H1 (cell line): Measurements from ENCODE around the gene PRKAR2B. TPM values are rescaled to one million over a fixed set of nuclear protein-coding genes. Genes with fewer than 3 reads are reported as not detected.

Experiments used
- CTCF ChIA-PET: fragments of 300-600 bp; sonication (Branson Sonifier 250); formaldehyde crosslinking; loops from one replicate; lab custom pipeline; 2021; ENCODE audit not compliant: partially characterized antibody; lab: Charles Lee
- POLR2A ChIA-PET: fragments of 300-600 bp; sonication (Branson Sonifier 250); formaldehyde crosslinking; loops from one replicate; lab custom pipeline; 2021; ENCODE audit warnings: inconsistent platforms; ENCODE audit not compliant: partially characterized antibody; lab: Charles Lee
- DNase-seq, 2 experiments: peaks; one replicate each; pipeline versions ENCODE4 v3.0.0 to v3.0.0-alpha.2; 2010 to 2022; ENCODE audit warnings: low spot score in 2 of 2, low read depth in 1 of 2, mixed read lengths in 1 of 2
- FAIRE-seq: peaks from 2 replicates; lab custom pipeline; 2011; peaks lifted over from hg19 to GRCh38; lab: Jason Lieb, UNC
- H2AFZ ChIP-seq: 2 replicates; pipeline ENCODE4 v1.8.1; 2012; ENCODE audit warnings: low read length, inconsistent platforms
- H2AK5ac ChIP-seq: 2 replicates; pipeline ENCODE4 v1.6.1; 2013; ENCODE audit warnings: low read depth, low read length
- H2BK120ac ChIP-seq: replicated peaks from 2 replicates; pipeline ENCODE3; 2013; ENCODE audit warnings: low read depth, low read length, inconsistent platforms
- H2BK12ac ChIP-seq: 2 replicates; pipeline ENCODE4 v1.6.1; 2013; ENCODE audit warnings: low read depth, low read length
- H2BK15ac ChIP-seq: 2 replicates; pipeline ENCODE4 v1.6.1; 2013; ENCODE audit warnings: low read length
- H2BK20ac ChIP-seq: 2 replicates; pipeline ENCODE4 v1.6.1; 2013; ENCODE audit warnings: low read length
- H2BK5ac ChIP-seq: 2 replicates; pipeline ENCODE4 v1.6.1; 2013; ENCODE audit warnings: low read depth, low read length
- H3K14ac ChIP-seq: 2 replicates; pipeline ENCODE4 v1.6.1; 2013; ENCODE audit warnings: inconsistent platforms; ENCODE audit not compliant: insufficient read length
- H3K18ac ChIP-seq: 2 replicates; pipeline ENCODE4 v1.6.1; 2013; ENCODE audit warnings: low read length; ENCODE audit errors: extremely low read depth
- H3K23ac ChIP-seq: 2 replicates; pipeline ENCODE4 v1.6.1; 2013; ENCODE audit warnings: inconsistent platforms; ENCODE audit not compliant: insufficient read length
- H3K23me2 ChIP-seq: 2 replicates; pipeline ENCODE4 v1.6.1; 2013; ENCODE audit warnings: low read depth, low read length
- H3K27ac ChIP-seq: 2 replicates; pipeline ENCODE4 v1.6.1; 2011; ENCODE audit warnings: low read depth, low read length, inconsistent platforms
- H3K27me3 ChIP-seq, 4 experiments: replicated peaks in 1 of 4; 1 replicate in 1 of 4; 2 replicates in 3 of 4; pipeline versions ENCODE4 v1.6.1 to v1.8.1; 2011 to 2013; ENCODE audit warnings: low read length in 3 of 4, mild to moderate bottlenecking in 3 of 4, inconsistent platforms in 2 of 4, mixed read lengths in 2 of 4, moderate library complexity in 1 of 4; ENCODE audit not compliant: control insufficient read depth in 3 of 4, insufficient read depth in 3 of 4; ENCODE audit errors: extremely low read depth in 1 of 4
- H3K36me3 ChIP-seq, 4 experiments: 2 replicates each; pipeline versions ENCODE4 v1.6.1 to v1.8.1; 2011 to 2013; ENCODE audit warnings: mild to moderate bottlenecking in 4 of 4, low read length in 3 of 4, moderate library complexity in 2 of 4, control low read depth in 1 of 4, inconsistent platforms in 1 of 4; ENCODE audit not compliant: insufficient read depth in 4 of 4, control insufficient read depth in 2 of 4
- H3K4ac ChIP-seq: replicated peaks from 2 replicates; pipeline ENCODE3; 2013; ENCODE audit warnings: low read length, low read depth, mixed read lengths, inconsistent platforms; ENCODE audit not compliant: insufficient read length
- H3K4me1 ChIP-seq, 4 experiments: replicated peaks in 1 of 4; 1 replicate in 1 of 4; 2 replicates in 3 of 4; pipeline versions ENCODE4 v1.6.1 to v1.8.1; 2011 to 2013; ENCODE audit warnings: low read length in 3 of 4, inconsistent platforms in 2 of 4, mixed read lengths in 1 of 4; ENCODE audit not compliant: insufficient read depth in 4 of 4, control insufficient read depth in 3 of 4
- H3K4me2 ChIP-seq, 2 experiments: 2 replicates each; pipeline versions ENCODE4 v1.6.1 to v1.8.1; 2011 to 2013; ENCODE audit warnings: low read depth in 2 of 2, low read length in 2 of 2, control low read depth in 1 of 2, inconsistent platforms in 1 of 2, mild to moderate bottlenecking in 1 of 2; ENCODE audit not compliant: insufficient read depth in 1 of 2
- H3K4me3 ChIP-seq, 4 experiments: fragments of 200-600, 300-600 bp in 1 of 4; sonication (generic), shearing (Covaris generic), sonication (Bioruptor Twin) in 1 of 4; 2 replicates each; pipeline versions ENCODE4 v1.5.1 to v1.8.1; 2011 to 2016; ENCODE audit warnings: low read length in 4 of 4, low read depth in 3 of 4, control low read depth in 2 of 4, inconsistent platforms in 2 of 4, mild to moderate bottlenecking in 2 of 4, mixed read lengths in 1 of 4, moderate library complexity in 1 of 4; ENCODE audit not compliant: insufficient read depth in 2 of 4; ENCODE audit errors: extremely low read depth in 1 of 4
- H3K56ac ChIP-seq: replicated peaks from 2 replicates; pipeline ENCODE3; 2013; ENCODE audit warnings: low read depth, mild to moderate bottlenecking, mixed read lengths, low read length, inconsistent platforms; ENCODE audit not compliant: insufficient read length
- H3K79me1 ChIP-seq: 2 replicates; pipeline ENCODE4 v1.6.1; 2013; ENCODE audit warnings: low read depth, low read length, control low read depth
- H3K79me2 ChIP-seq, 2 experiments: 2 replicates each; pipeline versions ENCODE4 v1.6.1 to v1.8.1; 2012 to 2013; ENCODE audit warnings: low read length in 2 of 2, mild to moderate bottlenecking in 2 of 2, inconsistent platforms in 1 of 2; ENCODE audit not compliant: insufficient read depth in 2 of 2, control insufficient read depth in 1 of 2
- H3K9ac ChIP-seq, 4 experiments: replicated peaks in 1 of 4; 1 replicate in 1 of 4; 2 replicates in 3 of 4; pipeline versions ENCODE4 v1.6.1 to v1.8.1; 2011 to 2013; ENCODE audit warnings: low read depth in 3 of 4, low read length in 3 of 4, control low read depth in 2 of 4, mild to moderate bottlenecking in 2 of 4, moderate library complexity in 2 of 4, inconsistent platforms in 1 of 4; ENCODE audit errors: extremely low read depth in 1 of 4
- H3K9me3 ChIP-seq, 2 experiments: 2 replicates each; pipeline versions ENCODE4 v1.6.1 to v1.8.1; 2012 to 2013; ENCODE audit warnings: mild to moderate bottlenecking in 2 of 2, moderate library complexity in 2 of 2, control low read depth in 1 of 2, inconsistent platforms in 1 of 2, low read depth in 1 of 2, low read length in 1 of 2, mixed read lengths in 1 of 2; ENCODE audit not compliant: insufficient read depth in 2 of 2
- H4K20me1 ChIP-seq, 2 experiments: replicated peaks in 1 of 2; 2 replicates each; pipeline versions ENCODE3 to v1.8.1; 2011 to 2013; ENCODE audit warnings: inconsistent platforms in 2 of 2, low read length in 2 of 2, mild to moderate bottlenecking in 1 of 2; ENCODE audit not compliant: insufficient read depth in 2 of 2, control insufficient read depth in 1 of 2
- H4K5ac ChIP-seq: 2 replicates; pipeline ENCODE4 v1.6.1; 2013; ENCODE audit warnings: low read length, low read depth, mixed read lengths, inconsistent platforms; ENCODE audit not compliant: insufficient read length
- H4K8ac ChIP-seq: 2 replicates; pipeline ENCODE4 v1.8.0; 2013; ENCODE audit warnings: mild to moderate bottlenecking, moderate library complexity, low read length, inconsistent platforms; ENCODE audit not compliant: insufficient read depth; ENCODE audit errors: extremely low read depth
- H4K91ac ChIP-seq: replicated peaks from 2 replicates; pipeline ENCODE3; 2013; ENCODE audit warnings: low read length, mixed read lengths, inconsistent platforms; ENCODE audit not compliant: insufficient read length
- EZH2 ChIP-seq: fragments of 200-600 bp; sonication (generic); IDR thresholded peaks from 2 replicates; pipeline ENCODE4 v1.7.1; 2012; ENCODE audit warnings: low read depth, mild to moderate bottlenecking, moderate library complexity, low read length, inconsistent platforms; ENCODE audit not compliant: severe bottlenecking
- RFX5 ChIP-seq: IDR thresholded peaks from 2 replicates; pipeline ENCODE4 v1.6.1; 2011; ENCODE audit warnings: low read depth, low read length, improper control_type of control experiment, borderline replicate concordance
- WGBS, 2 experiments: shearing (Covaris generic) in 1 of 2; methylation state at CpG; one replicate each; pipeline versions ENCODE4 v1.1.6 to v1.1.7; 2013 to 2015; ENCODE audit warnings: low lambda C conversion rate in 2 of 2, mixed read lengths in 2 of 2, inconsistent platforms in 1 of 2, low coverage in 1 of 2, missing lambda C conversion rate in 1 of 2; ENCODE audit not compliant: insufficient replicate concordance in 2 of 2, insufficient coverage in 1 of 2, insufficient read length in 1 of 2; ENCODE audit errors: extremely low coverage in 1 of 2, missing lambda C conversion rate in 1 of 2; 5-methylcytosine and 5-hydroxymethylcytosine counted together
- polyA plus RNA-seq, 7 experiments: library from polyadenylated mRNA; depleted of rRNA in 3 of 7; stranded (reverse) in 5 of 7; unstranded in 2 of 7; fragments of >200 nt in 5 of 7; fragments of 200-250 nt in 2 of 7; gene quantifications; 1 replicate in 5 of 7; 2 replicates in 1 of 7; 4 replicates in 1 of 7; pipeline versions ENCODE4 v1.2.1 to v1.2.3, GENCODE V29; 2011 to 2013; ENCODE audit warnings: missing spikeins in 2 of 7, mixed read lengths in 2 of 7
- total RNA-seq: library from RNA; stranded (reverse); fragmentation: NEBNext Ultra II Directional; extraction: Animal tissue kit (Norgen Biotek cat#: 25700); gene quantifications from 2 replicates; pipeline ENCODE4 v1.2.1, GENCODE V29; 2021

PRKAR2B gene
- total and polyA plus RNA-seq, 2 of the 8 experiments (the other 6 are each of a cell fraction or from before 2014, with no cell fraction given), result 10.4 to 37.0 TPM

DNA sequence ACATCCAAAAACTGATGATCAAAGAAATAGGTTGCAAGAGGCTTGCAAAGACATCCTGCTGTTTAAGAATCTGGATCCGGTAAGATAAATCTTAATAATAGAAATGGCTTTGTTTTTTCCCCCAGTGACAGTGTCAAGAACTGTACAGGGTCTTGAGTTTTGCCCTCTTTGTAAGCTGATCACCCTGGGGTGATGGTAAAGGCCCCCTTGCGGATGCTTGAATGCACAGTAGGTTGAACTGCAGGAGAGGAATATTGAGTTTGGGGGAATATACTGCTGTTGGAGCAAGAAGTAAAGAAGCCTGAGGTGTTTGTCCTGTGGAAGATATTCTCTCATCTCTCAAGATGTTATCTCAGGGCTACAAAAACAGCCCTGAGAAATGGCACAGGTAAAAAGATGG, 83.7 kb downstream of the PRKAR2B start:
- no peak overlapping the region for H3K4me2 ChIP-seq
- H4K8ac ChIP-seq, result no peak overlapping the region
- no peak overlapping the region for H2AFZ ChIP-seq
- H3K23me2 ChIP-seq, result no peaks in the 10 kb centered on the region
- CTCF ChIA-PET, result interaction anchor here (0.6 kb wide), 1 partner anchor 75 kb away, joined by 3 read pairs; no protein-coding TSS in a partner anchor
- H2BK20ac ChIP-seq, result no peak overlapping the region
- no peaks in the 10 kb centered on the region for H3K27me3 ChIP-seq
- H3K9me3 ChIP-seq, result no peaks in the 10 kb centered on the region
- no peaks in the 10 kb centered on the region for H4K20me1 ChIP-seq
- TF ChIP-seq EZH2, result no peak
- TF ChIP-seq RFX5, result no peak
- no peak overlapping the region for H3K14ac ChIP-seq
- no peak overlapping the region for H2BK5ac ChIP-seq
- no peak overlapping the region for H3K56ac ChIP-seq
- H4K91ac ChIP-seq, result no peak overlapping the region
- H3K23ac ChIP-seq, result no peak overlapping the region
- peaks cover 0 to 9% (median 4%) of the 10 kb centered on the region in 4 experiments; a peak in 4 of 7 replicates for H3K4me1 ChIP-seq
- no peak overlapping the region for H3K9ac ChIP-seq
- no peak overlapping the region for H3K4me3 ChIP-seq
- POLR2A ChIA-PET, result no interaction called here
- H4K5ac ChIP-seq, result no peak overlapping the region
- H3K4ac ChIP-seq, result no peak overlapping the region
- H3K36me3 ChIP-seq, result no peaks in the 10 kb centered on the region; a peak in 1 of 8 replicates
- H2AK5ac ChIP-seq, result no peak overlapping the region
- no peak for FAIRE-seq
- H3K79me1 ChIP-seq, result no peaks in the 10 kb centered on the region
- no peak overlapping the region for H2BK120ac ChIP-seq
- H3K79me2 ChIP-seq, result no peaks in the 10 kb centered on the region; a peak in 1 of 4 replicates
- H2BK12ac ChIP-seq, result no peak overlapping the region
- H3K18ac ChIP-seq, result no peak overlapping the region
- no peak overlapping the region for H2BK15ac ChIP-seq
- DNase-seq, result no peak
- H3K27ac ChIP-seq, result no peak overlapping the region
- WGBS, 2 experiments, result 88% methylated on average over 2 of the region's 2 CpGs; no CpG with 5 or more reads in 1 of the 2 experiments
